ENCODE data around the gene WAPL. TPM values are rescaled to one million over a fixed set of nuclear protein-coding genes. Genes with fewer than 3 reads are reported as not detected.
A peak's percentile ranks its signal among the peaks of the same experiment; 100 is the strongest.

Gene WAPL
- total RNA-seq, 1 donor from 2014 or later: 14.3 TPM

DNA sequence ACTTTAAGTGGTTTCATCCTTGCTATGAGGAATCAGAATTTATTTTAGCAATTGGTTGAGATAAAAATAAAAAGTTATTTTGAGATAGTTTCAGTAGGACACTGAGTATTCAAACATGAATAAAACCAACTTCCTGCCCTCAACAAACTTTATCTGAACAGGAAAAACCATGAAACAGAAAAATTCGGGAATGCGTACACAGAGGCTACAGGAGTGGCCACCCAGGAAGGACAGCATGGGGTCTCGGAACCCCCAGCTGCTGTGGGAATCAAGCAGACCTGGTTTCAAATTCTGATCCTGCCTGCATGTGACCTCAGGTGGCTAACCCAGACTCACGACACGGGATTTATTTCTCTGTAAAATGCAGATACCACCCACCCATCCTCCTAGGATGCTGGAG, 106.0 kb downstream of the WAPL start:
- no peak for ATAC-seq
- DNase-seq (ENCODE audit: low spot score): no peak

DNA sequence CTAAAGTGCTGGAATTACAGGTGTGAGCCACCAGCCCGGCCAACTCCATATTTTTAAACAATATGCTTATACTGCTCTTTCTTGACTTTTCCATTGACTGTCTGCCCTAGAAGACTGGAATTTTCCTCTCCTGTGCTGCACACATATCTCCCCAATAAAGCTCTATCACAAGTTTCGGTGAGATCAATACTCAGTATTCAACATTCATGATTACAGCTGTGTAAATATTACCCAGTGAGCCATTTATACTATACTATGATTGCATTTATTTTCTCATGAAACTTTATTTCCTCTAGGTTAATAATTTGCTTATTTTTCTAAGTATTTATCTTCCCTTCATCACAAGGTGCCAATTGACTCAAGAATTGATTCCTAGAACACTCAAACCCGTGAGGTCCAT, 106.5 kb downstream of the WAPL start:
- DNase-seq (ENCODE audit: low spot score): no peak

DNA sequence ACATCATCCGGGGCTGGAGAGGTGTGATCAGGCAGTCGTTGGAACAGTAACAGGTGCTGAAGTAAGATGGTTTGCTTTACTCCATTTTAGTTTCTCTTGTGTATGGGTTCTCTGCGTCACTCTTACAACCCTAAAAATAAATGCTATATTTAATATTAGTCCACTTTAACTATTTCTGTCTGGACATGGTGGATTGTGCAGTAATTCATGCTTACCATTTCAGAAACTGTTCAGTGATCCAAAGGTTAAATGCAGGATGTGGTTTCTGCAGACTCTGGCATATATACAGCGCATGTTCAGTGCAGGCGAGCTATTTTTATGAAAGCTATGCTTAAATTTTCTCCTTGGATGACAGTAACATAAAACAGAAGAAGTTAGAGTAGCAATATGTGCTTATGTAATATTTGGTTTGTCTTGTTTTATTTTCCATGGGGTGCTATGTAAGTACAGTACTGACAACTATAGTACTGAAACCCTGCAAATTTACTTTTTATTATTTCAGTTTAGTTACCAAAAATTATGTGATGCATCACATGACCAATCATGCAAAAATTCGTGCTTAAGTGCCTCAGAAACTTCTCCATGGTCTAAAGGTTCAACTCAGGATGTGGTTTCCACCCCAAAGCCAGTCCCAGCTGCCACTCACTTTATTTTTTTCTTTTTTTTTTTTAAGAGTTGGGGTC, 108.4 kb downstream of the WAPL start:
- DNase-seq (ENCODE audit: low spot score) (no peak), ATAC-seq (no peak)

More for the DNA sequence above, 106.5 kb downstream of the WAPL start:
- no peak for ATAC-seq

DNA sequence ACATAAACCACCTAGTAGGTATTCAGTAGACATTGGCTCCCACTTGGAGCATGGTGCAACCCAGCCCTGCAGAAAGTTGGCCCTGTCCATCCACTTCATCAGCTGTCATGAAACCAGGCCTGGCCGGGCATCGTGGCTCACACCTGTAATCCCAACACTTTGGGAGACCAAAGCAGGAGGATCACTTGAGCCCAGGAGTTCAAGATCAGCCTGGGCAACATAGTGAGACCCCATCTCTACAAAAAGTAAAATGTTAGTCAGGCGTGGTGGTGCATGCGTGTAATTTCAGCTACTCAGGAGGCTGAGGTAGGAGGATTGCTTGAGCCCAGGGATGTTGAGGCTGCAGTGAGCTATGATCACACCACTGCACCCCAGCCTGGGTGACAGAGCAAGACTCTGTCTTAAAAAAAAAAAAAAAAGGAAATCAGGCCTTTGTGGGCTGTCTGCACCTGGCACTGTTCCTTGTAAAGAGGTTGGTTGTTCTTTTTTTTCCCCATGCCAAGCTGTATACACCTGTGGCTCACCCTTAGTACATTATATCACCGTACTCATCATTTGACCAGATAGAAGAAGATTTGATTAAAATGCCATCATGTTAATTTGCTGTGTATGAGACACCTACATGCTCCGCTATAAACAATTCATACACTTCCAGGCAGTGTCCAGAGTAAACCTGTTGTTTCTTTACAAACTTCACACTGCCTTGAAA, 109.6 kb downstream of the WAPL start:
- ATAC-seq (no peak), DNase-seq (ENCODE audit: low spot score) (no peak)

DNA sequence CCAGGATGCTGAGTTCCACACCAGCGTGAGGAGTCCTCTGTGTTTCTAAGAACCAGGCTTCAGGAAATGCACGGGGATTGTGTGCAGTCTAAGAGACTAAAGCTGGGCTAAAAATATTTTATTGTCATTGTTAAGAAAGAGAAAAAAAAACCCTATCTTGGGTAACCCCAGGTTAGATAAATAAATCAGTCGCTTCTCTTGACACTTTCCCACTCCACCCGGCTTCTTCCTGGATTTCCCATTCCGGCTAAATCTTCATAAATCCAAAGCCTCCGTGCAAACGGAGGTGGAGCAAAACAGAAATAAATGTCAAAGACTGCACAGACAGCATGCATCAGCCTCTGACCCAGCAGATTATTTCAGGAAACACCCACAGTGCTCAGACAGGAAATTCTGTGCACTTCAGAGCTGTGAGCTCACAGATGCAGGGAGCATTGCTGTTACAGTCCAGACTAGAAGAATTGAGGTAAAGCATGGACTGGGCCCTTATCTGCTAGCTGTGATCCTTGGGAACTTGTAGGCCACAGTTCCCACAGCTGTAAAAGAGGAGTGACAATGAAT, 110.2 kb downstream of the WAPL start:
- no peak for DNase-seq (ENCODE audit: low spot score)

DNA sequence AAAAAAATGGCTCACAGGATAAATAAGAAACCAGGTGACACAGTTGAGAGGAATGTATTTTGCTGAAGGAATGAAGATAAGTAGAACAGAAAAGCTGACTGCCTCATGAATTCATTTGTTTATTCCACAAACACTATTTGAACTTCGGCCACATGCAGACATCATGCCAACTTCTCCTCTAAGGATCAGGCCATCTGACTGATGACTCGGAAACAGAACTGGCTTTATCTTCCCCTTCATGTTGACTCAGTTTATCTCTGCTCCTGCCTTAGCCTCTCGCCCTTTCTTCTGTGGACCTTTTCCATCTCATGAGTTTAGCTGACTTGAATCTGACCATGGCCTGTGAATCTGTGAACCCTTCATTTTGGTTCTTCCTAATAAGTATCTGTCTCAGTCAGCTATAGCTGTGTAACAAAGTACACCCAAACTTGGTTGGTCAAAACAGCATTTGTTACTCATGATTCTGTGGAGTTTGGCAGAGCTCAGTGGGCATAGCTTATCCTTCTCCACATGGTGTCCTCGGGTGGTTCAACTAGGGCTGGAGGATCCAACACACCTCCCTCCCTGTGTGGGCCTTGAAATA, 111.0 kb downstream of the WAPL start:
- DNase-seq (ENCODE audit: low spot score) (no peak), ATAC-seq (peak; percentile 48)

More for the DNA sequence above, 110.2 kb downstream of the WAPL start:
- peak; percentile 81 for ATAC-seq

DNA sequence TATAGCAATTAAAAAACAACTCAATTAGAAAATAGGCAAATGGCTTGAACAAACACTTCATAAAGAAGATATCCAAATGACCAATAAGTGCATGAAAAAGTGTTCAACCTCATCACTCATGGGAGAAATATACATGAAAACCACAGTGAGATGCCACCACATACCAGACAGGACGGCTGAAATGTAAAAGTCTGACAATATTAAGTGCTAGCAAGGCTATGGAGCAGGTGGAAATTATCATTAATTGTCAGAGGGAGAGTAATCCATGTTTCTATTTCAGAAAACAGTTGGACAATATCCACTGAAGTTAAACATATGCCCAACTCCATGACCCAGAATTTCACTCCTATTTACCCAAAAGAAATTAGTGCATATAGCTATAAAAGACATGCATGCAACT, 112.4 kb downstream of the WAPL start:
- ATAC-seq (no peak), DNase-seq (ENCODE audit: low spot score) (no peak)

DNA sequence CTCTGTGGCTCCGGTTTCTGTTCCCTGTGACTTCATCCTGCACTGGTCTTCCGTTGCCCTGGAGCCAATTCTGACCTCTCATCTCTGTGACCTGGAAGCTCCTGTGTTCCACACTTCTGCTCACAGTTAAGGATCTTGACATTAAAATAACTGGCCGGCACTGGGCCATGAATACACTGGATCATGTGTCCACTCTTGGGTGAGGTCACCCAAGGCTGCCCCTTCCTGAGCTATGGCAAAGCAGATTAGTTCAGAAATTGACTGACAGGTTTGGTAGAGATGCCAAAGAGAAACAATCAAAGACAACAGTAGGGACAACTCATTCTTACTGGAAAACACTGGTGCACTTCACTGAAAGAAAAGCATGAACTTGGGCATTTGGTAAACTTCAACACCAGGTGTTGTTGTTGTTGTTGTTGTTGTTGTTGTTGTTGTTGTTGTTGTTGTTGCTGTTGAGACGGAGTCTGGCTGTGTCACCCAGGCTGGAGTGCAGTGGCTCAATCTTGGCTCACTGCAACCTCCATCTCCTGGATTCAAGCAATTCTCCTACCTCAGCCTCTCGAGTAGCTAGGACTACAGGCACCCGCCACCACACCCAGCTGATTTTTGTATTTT, 118.3 kb downstream of the WAPL start:
- no peak for ATAC-seq
- DNase-seq (ENCODE audit: low spot score): no peak

DNA sequence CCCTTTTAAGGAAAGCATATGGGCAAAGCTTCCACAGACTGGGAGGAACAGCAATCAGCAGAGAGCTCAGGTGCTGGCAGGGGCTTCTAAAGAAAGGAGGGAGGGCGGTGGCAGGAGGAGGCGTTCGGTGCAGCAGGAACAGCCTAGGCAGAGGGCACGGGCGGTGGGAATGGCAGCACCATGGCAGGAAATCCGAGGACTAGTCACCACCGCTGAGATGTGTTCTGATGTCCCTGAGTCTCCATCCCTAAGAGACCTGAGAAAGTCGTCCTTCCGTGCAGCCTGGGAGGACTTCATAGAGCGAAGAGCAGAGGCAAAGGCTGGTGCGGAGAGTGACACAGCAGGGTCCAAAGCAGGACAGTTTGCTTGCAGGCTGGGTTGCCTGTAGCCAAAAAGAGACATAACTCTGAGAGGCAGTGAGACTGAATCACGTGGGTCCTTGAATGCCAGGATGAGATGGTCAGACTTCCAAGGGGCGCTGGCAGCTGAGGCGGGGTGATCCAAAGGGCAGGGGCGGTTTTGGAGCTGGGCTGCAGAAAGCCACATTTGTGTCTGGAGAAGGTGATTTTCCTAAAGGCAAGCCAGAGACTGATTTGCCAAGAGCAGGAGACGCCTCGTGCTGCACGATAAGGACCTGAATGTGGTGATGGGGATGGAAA, 119.2 kb downstream of the WAPL start:
- no peak for DNase-seq (ENCODE audit: low spot score)
- ATAC-seq: no peak

DNA sequence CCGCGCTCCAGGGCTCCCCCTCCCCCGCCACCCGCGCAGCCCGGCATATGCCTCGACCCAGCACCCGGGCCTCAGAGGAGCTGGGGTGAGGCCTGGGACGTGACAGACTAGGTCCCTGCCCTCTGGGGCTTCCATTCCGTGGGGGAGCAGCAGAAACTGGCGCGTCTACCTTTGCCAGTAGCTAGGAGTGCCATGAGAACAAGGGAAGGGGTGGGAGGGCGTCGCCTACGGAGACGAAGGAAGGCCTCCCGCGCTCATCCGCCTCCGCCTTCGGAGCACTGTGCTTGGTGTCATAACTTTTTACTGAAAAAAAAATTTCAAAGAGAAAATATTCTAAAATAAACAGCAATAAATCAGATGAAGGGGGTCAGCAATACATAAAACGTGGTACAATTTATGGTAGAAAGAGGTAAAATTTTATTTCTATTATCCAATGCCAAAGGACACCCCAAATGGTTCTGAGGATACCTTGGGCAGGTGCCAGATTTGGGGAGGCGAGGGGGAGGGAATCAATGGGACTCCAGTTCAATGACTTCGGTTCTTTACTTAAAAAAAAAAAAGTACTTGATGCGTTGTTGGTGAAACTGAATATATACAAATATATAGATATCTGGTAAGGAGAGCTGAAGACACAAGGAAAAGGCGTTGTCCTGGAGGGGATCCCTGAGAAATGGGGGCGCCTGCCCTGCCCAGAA, 119.9 kb downstream of the WAPL start:
- DNase-seq (ENCODE audit: low spot score) (peak; percentile 54), ATAC-seq (peak; percentile 6)

DNA sequence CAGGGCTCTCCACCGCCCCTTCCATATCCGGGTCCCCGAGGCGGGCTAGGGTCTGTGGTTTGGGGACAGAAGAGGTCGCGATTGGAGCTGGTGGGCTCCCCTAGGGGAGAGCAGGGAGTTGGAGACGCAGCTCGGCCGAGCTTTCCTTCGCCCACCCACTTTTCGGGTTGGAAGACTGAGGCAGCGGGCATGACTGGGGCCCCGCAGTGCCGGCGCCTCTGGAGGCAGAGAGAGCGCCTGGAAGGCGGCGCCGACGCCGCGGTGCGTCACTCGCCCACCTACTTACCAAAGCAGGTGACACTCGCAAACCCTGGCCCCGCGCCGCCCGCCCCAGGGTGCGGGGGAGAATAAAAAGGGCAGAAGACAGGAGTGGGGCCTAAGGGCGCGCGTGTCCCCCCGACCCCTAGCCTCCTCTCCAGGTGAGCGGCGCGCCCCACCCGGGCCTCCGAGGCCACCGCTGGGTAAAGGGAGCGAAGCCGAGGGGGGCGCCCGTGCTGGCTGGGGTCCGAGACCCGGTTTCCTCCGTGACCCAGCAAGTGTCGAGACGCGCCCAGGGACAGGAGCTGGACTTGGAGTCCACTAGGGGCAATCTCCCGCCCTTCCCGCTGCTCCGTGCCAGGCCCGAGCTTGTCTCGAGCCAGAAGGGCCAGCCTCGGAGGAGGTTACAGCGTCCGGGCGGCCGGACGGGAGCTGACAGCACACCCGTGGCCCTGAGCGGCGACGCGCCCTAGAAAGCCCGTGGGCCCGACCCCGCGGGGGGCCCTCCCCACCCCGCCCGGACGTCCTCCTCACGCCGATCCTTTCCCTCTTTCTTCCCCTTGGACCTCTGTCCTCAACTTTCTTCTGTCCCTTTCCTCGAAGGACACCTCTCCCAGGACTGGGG, 120.6 kb downstream of the WAPL start:
- DNase-seq (ENCODE audit: low spot score): peak; percentile 78
- ATAC-seq: peak; percentile 47

DNA sequence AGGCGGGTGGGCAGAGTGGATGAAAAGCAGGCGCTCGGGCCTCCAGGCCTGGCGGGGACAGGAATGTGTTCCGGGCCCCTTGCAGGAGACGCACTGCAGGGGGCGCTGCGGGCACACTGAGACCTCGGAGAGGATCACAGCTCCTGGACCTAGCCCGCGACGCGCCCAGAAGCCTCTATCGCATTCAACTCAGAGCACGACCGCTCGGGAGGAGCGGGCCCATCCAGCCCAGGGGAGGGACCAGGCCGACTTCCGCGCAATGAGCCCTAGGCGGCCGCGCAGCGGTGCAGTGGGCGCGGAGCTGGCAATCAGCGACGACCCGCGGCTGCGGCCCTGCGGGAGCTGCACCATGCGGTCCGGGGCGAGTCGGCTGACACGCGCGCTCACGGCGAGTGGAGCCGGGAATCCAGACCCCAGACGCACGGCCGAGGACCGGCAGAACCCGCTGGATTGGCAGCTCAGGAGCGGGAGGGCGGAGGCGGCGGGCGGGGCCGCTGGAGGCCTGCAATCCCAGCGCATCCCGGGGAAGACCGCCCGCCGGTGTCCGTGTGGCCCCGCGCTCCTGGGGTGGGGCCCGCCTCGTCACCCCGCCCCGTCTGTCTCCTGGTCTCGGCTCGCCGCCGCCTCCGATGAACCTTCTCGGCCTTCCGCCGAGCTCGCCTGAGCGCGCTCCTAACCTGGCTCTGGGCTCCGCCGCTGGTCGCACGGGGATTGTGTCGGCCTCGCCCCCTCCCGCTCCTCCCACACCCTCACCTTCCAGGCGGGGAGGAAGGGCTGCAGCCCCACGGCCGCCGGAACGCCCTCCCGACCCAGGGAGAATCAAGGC, 121.5 kb downstream of the WAPL start:
- DNase-seq (ENCODE audit: low spot score) (peak; percentile 97), ATAC-seq (peak; percentile 86)

DNA sequence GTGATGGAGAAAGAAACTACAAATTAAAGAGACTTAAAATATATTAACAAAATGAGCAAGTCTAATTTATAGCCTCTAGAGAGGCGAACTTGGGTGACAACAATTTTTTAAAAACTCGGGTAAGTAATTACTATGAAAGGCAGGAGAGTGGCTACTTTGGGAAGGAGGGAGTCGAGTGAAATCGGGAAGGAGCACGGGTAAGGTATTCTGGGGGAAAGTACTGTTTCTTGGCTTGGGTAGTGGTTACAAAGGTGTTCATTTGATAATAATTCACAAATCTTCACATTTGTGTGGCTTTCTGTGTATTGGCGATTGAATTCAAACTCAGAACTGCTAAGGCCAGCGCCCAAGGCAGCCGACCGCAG, 122.1 kb downstream of the WAPL start:
- ATAC-seq (no peak), DNase-seq (ENCODE audit: low spot score) (no peak)

DNA sequence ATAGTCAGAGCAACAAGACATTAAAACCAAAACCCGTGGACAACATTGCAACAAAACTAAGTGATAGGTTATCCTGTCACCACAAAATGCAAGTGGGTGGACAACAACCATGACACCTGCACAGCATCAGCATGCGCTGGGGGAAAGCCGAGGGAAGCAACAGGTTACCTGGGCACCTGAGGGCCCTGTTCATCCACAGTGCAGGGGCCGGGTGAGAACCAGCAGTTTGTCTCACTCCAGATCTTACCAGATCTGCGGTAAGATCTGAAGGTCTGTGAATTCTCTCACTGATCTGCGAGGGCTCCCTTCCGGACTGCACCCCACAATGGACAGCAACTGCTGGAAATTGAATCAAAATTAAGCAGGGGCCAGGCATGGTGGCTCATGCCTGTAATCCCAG, 124.5 kb downstream of the WAPL start:
- DNase-seq (ENCODE audit: low spot score): no peak
- no peak for ATAC-seq

DNA sequence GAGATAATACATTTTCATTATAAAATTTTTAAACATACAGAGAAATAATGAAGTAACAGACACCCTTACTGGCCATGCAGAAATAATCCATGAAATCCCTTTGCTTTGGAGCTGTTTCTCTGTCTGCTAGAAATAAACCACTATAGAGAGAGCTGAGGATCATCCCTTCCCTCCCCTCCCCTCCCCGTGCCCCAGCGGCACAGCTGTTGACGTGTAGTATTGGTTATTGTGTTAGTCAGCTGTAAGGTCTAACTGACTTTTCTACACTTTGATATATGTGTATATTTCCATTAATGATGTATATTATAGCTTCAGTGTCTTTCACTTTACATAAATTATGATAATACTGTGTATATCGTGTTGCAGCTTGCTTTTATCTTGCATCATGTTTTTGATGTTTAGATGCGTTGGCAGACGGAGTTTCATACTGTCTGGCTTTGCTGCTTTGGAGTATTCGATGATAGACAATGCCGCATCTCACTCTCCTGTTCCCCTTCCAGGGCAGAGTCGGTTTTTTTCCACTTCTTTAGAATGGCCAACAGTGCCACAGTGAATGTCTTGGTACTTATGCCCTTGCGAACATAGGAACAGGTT, 127.6 kb downstream of the WAPL start:
- no peak for ATAC-seq
- no peak for DNase-seq (ENCODE audit: low spot score)

DNA sequence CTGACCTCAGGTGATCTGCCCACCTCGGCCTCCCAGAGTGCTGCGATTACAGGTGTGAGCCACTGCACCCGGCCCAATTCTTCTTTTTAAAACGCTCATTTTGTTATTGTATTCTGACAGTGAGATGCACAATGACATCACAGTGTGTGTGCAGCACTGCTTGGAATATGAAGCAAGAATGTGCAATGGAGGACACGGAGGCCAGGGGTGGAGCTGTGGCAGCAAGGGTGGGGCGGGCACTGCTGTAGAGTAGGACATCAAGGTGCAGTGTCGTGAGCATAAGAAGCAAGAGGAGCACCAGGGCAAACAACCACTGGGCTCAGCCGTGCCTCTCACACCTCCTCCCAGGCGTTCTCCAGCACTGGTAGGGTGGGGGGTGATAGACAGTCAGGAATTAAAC, 128.2 kb downstream of the WAPL start:
- ATAC-seq (no peak), DNase-seq (ENCODE audit: low spot score) (no peak)

DNA sequence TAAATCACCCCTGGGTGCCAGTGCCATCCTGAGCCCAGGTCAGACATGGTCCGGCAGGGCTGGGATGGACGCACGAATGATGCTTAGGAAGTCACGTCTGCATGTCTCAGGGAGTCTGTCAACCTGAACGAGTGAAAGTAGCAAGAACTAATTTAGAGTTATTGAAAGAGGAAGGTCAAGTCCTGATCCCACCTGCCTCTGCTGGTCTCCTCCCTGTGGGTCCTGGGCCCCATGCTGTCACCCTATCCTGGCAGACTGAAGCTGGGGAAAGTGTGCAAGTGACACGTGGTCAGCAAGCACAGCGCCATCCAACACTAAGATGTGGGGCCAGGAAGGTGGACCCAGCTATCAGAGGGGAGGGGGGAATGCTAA, 128.9 kb downstream of the WAPL start:
- ATAC-seq (no peak), DNase-seq (ENCODE audit: low spot score) (no peak)

DNA sequence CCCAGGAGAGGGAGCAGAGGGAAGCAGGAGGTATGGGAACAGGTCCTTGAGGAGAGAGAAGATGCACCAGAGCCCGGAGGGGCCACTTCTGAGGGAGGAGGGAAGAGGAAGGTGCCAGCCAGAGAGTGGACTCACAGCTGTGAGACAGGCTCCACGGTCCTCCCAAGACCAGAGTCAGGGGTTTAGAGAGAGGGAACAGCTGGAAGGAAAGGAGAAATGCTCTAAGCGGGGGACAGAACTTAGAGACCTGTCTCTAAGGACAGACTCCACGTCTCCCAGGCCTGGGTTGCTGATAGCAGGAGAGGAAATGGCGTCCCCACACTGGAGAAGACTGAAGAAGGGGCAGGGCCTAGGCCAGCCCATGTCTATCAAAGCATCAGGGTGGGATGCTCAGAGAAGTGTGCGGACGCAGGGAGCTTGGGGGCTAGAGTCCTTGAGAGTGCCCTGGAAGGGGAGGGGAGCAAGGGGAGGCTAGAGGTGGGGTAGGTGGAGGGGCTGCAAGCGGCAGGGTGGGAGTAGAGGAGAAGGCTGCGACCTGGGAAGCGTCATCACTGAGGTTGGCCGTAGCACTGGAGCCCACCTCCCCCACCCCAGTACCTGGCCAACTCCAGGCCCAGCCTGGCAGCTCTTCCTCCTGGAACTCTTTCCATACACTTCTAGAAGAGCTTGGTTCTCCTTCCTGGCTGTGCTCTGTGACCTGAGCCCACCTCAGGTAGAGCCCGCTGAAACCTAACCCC, 129.4 kb downstream of the WAPL start:
- ATAC-seq: no peak
- DNase-seq (ENCODE audit: low spot score): no peak
